ENCODE results near the gene TRIM24.

TRIM24 gene

GRCh38 chr7:138622841-138623240, 162.8 kb downstream of the TRIM24 start:
- DNase-seq (ENCODE audit: low spot score) = no peak
- no peak for TF ChIP-seq CTCF (IDR thresholded peaks at IDR 0.05; ENCODE audit: extremely low read depth, missing control alignments)

GRCh38 chr7:138625084-138625848, 165.2 kb downstream of the TRIM24 start:
- TF ChIP-seq CTCF (IDR thresholded peaks at IDR 0.05; ENCODE audit: extremely low read depth, missing control alignments) = no peak
- no peak for DNase-seq (ENCODE audit: low spot score)

- no peak for DNase-seq (ENCODE audit: low spot score)
- no peak for TF ChIP-seq CTCF (IDR thresholded peaks at IDR 0.05; ENCODE audit: extremely low read depth, missing control alignments)
Measured at GRCh38 chr7:138625849-138626230, 165.8 kb downstream of the TRIM24 start.

- no peak for DNase-seq (ENCODE audit: low spot score)
- TF ChIP-seq CTCF (IDR thresholded peaks at IDR 0.05; ENCODE audit: extremely low read depth, missing control alignments) = no peak
Measured at GRCh38 chr7:138626846-138627245, 166.8 kb downstream of the TRIM24 start.

GRCh38 chr7:138627361-138627760, 167.3 kb downstream of the TRIM24 start:
- TF ChIP-seq CTCF (IDR thresholded peaks at IDR 0.05; ENCODE audit: extremely low read depth, missing control alignments) = no peak
- no peak for DNase-seq (ENCODE audit: low spot score)

- no peak for DNase-seq (ENCODE audit: low spot score)
- no peak for TF ChIP-seq CTCF (IDR thresholded peaks at IDR 0.05; ENCODE audit: extremely low read depth, missing control alignments)
Measured at GRCh38 chr7:138630059-138630610, 170.1 kb downstream of the TRIM24 start.

- TF ChIP-seq CTCF (IDR thresholded peaks at IDR 0.05; ENCODE audit: extremely low read depth, missing control alignments) = no peak
Measured at GRCh38 chr7:138632384-138632783, 172.3 kb downstream of the TRIM24 start.

More at GRCh38 chr7:138632384-138632783, 172.3 kb downstream of the TRIM24 start:
- DNase-seq (ENCODE audit: low spot score) = no peak

Measured in GM20000 (cell line).